Cardiac muscle cell (in vitro differentiated cells and primary cell): ENCODE measurements around the gene MAD2L1BP. TPM values are rescaled to one million over a fixed set of nuclear protein-coding genes. Genes with fewer than 3 reads are reported as not detected.
A peak's percentile ranks its signal among the peaks of the same experiment; 100 is the strongest.

Experiments used
- DNase-seq, 2 donors: peaks; one replicate each; pipeline versions ENCODE4 v3.0.0 to v3.0.0-alpha.2; 2010 to 2017; ENCODE audit warnings: low read depth in 1 of 2, low spot score in 1 of 2
- H3K27ac ChIP-seq: fragments of 200-600 bp; sonication (generic); 2 replicates; pipeline ENCODE4 v1.5.1; 2016
- H3K27me3 ChIP-seq: fragments of 200-600 bp; sonication (generic); 2 replicates; pipeline ENCODE4 v1.6.0; 2016; ENCODE audit warnings: control low read depth
- H3K36me3 ChIP-seq: fragments of 200-600 bp; sonication (generic); 2 replicates; pipeline ENCODE4 v1.5.1; 2016; ENCODE audit warnings: control low read depth
- H3K4me1 ChIP-seq: fragments of 200-600 bp; sonication (generic); 2 replicates; pipeline ENCODE4 v1.8.1; 2017; ENCODE audit warnings: low read depth, mild to moderate bottlenecking, mixed run types
- H3K4me3 ChIP-seq: fragments of 200-600 bp; sonication (generic); 2 replicates; pipeline ENCODE4 v1.5.1; 2016; ENCODE audit warnings: mild to moderate bottlenecking
- H3K9me3 ChIP-seq: fragments of 200-600 bp; sonication (generic); 2 replicates; pipeline ENCODE4 v1.5.1; 2017; ENCODE audit warnings: low read depth, mild to moderate bottlenecking, control low read depth
- polyA plus RNA-seq: library from polyadenylated mRNA; unstranded; fragments of >200 nt; fragmentation: Nextera tagmentation; extraction: Ambion mirVana; gene quantifications from 2 replicates; pipeline ENCODE4 v1.2.1, GENCODE V29; 2016
- total RNA-seq: library from RNA; depleted of rRNA; stranded (reverse); fragments of >200 nt; gene quantifications from 2 replicates; pipeline ENCODE4 v1.2.3, GENCODE V29; 2016
- TF ChIP-seq, protein P1 (sequence below): IDR thresholded peaks from 2 replicates; pipeline ENCODE4 v1.5.1; 2012; ENCODE audit warnings: low read depth, mild to moderate bottlenecking, low read length

Gene MAD2L1BP
- total and polyA plus RNA-seq, 2 experiments from 2014 or later = 34.0 to 53.7 TPM

DNA sequence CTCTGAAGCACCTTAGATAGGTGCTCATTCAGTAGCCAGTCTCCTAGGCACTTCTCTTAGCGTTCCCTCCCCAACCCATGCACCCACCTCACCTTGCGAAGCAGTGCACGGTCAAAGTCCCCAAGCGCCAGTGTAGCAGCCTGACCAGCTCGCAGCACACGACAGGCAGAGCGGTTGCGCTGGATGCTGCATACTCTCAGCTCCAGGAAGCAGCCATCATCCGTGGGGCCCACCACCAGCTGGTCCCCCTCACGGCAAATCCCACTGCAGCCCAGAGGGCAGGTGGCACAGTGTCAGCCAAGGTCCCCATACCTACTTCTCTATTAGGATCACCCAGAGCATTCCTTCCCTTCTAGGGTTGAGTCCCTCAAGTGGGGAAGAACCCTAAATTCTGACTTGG, 13.1 kb upstream of the MAD2L1BP start:
- Histone ChIP-seq H3K36me3 (peaks cover 44% of the 10 kb centered on the region), H3K4me1 (no peaks in the 10 kb centered on the region), H3K27me3 (no peaks in the 10 kb centered on the region), H3K4me3 (no peak overlapping the region), H3K9me3 (no peaks in the 10 kb centered on the region), H3K27ac (no peak overlapping the region)
- DNase-seq = no peak
- TF ChIP-seq, protein P1, sequence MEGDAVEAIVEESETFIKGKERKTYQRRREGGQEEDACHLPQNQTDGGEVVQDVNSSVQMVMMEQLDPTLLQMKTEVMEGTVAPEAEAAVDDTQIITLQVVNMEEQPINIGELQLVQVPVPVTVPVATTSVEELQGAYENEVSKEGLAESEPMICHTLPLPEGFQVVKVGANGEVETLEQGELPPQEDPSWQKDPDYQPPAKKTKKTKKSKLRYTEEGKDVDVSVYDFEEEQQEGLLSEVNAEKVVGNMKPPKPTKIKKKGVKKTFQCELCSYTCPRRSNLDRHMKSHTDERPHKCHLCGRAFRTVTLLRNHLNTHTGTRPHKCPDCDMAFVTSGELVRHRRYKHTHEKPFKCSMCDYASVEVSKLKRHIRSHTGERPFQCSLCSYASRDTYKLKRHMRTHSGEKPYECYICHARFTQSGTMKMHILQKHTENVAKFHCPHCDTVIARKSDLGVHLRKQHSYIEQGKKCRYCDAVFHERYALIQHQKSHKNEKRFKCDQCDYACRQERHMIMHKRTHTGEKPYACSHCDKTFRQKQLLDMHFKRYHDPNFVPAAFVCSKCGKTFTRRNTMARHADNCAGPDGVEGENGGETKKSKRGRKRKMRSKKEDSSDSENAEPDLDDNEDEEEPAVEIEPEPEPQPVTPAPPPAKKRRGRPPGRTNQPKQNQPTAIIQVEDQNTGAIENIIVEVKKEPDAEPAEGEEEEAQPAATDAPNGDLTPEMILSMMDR = no peak

DNA sequence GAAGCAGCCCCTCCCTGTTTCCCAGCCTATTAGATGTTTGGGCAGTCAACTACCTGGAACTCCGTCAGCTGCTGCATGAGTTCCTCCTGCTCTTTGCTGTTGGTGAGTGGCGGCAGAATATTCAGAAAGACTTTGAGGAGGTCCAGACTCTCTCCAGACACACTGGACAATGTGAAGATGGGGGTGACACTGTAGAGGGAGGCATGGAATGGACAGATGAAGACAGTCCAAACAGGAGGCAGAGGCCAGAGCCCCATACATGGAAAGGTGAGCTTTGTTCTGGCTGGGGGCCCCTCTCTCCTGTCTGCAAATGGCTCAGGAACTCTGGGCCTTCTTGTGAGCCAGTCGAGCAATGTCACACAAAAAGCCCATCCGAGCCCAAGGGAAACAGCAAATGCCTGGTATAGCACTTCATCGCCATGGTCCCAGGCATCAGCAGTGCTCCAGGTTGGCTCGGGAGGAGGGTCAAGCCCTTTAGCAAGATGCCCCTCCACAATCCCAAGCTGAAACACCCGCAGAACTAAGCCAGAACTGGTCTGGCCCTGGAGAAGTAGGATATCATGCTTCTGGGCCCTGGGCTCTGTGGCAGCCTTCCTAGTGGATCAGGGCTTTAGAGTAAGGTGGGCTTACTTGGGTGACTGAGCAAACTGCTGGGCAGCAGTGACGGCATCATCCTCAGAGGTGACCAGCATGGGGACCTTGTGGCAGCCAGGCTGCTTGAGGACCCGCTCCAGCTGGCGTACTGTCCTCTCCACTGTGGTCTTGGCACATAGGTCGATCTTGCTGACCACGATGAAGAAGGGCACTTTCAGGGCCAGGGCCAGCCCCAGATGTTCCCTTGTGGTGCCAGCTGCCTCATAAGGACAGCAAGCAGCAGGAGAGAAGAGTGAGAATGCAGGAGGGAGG, 11.5 kb upstream of the MAD2L1BP start:
- H3K27ac ChIP-seq = no peak overlapping the region
- peaks cover 44% of the 10 kb centered on the region for H3K36me3 ChIP-seq
- no peaks in the 10 kb centered on the region for H3K4me1 ChIP-seq
- DNase-seq = no peak
- TF ChIP-seq, protein P1 = no peak
- H3K4me3 ChIP-seq = no peak overlapping the region
- H3K27me3 ChIP-seq = no peaks in the 10 kb centered on the region
- H3K9me3 ChIP-seq = no peaks in the 10 kb centered on the region

DNA sequence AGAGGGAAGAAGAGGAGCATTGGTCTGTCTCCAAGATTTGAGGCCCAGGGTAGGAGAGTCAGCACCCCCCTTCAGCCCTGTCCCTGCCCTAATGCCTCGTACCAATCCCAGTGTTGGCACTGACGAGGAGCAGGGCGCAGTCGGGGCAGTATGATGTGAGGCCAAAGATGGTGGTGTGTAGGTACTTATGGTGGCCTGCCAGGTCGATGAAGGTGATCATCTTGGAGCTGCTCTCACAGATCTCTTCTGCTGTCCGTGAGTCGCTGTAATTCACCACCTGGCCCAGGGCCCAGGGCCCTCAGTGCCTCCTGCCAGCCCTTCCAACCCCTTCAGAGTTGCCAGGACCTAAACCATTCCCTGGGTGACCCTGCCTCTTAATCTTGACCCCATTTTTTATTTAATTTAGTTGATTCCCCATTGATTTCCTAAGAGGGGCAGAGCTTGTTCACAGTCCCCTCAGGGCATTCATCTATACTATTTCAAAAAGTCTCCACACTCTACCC, 10.8 kb upstream of the MAD2L1BP start:
- H3K4me1 ChIP-seq = no peaks in the 10 kb centered on the region
- no peaks in the 10 kb centered on the region for H3K27me3 ChIP-seq
- no peak overlapping the region for H3K4me3 ChIP-seq
- H3K36me3 ChIP-seq = peaks cover 44% of the 10 kb centered on the region
- no peak overlapping the region for H3K27ac ChIP-seq
- no peak for DNase-seq
- no peaks in the 10 kb centered on the region for H3K9me3 ChIP-seq
- TF ChIP-seq, protein P1 = no peak

DNA sequence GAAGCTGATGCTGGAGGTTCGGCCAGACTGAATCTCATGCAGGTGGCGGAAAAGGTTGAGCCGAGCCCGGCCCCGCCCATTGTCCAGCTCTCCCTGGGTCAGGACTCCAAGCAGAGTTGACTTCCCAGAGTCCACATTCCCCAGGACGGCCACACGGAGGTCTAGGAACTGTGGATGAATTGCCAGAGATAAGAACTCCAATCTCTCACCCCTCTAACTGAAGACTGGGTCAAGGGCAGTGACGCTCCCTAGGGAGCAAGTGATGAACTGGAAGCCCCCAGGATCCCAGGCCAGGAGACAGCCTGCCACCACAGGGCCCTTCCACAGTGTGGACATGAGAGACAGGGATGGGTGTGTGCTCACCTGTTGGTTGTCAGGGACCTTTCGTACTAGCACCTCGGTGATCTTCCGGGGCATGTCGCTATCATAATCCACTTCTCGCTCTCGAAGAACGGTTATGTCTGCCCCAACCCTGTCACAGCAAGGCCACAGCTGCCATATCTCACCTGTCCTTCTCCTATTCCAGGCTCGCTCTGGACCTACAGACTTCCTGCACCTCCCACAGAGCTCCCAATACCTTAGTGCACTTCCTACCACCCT, 10.1 kb upstream of the MAD2L1BP start:
- Histone ChIP-seq H3K36me3 (peaks cover 44% of the 10 kb centered on the region), H3K27ac (no peak overlapping the region), H3K4me3 (no peak overlapping the region)

DNA sequence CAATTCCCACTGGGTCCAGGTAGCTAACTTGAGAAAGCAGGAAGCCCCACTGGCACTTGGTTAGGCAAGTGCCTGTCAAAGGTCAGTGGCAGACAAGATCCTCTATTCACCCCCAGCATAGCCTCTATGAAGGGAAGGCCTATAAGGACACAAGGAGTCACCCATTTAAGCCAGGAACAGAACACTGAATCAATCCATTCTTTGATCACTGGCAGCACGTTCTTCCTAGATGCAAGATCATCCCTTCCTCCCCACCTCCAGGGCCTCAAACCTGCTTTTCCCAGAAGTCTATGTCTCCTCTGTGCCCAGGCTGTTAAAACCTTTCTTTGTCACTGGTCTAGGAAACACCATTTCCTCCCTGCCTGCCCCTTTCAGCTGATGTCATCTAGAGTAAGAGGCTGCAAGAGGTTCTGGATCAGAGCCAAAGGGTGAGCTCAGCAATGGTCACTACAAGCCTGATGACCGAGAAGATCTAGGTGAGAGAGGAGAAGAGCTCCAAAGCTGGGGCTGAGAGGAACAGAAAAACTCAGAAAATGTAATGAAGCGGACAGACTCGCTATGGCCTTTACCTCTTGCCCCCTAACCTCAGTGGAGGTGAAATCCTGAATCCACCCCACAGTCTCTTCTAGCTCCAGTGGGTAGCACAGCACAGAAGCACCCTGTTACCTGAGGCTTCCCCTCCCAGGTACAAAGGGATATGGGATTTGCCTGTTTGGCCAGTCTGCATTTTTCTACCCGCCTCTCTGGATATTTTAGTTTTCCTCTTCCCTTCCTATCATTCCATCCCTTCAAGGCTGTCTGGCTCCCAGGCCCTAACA, 8.4 kb upstream of the MAD2L1BP start:
- H3K4me3 ChIP-seq = no peak overlapping the region

More for the DNA sequence above, 10.1 kb upstream of the MAD2L1BP start:
- peaks cover 4% of the 10 kb centered on the region for H3K4me1 ChIP-seq
- no peaks in the 10 kb centered on the region for H3K27me3 ChIP-seq
- no peak for DNase-seq
- TF ChIP-seq, protein P1 = no peak
- no peaks in the 10 kb centered on the region for H3K9me3 ChIP-seq

More for the DNA sequence above, 8.4 kb upstream of the MAD2L1BP start:
- peak; percentile 89 to 96 for DNase-seq
- H3K4me1 ChIP-seq = peaks cover 14% of the 10 kb centered on the region
- TF ChIP-seq, protein P1 = no peak
- H3K36me3 ChIP-seq = peaks cover 29% of the 10 kb centered on the region
- H3K27ac ChIP-seq = peak overlapping the region; percentile 64
- no peaks in the 10 kb centered on the region for H3K9me3 ChIP-seq
- no peaks in the 10 kb centered on the region for H3K27me3 ChIP-seq
